H1 (cell line): ENCODE results near the gene RBM43. TPM values are rescaled to one million over a fixed set of nuclear protein-coding genes. Genes with fewer than 3 reads are reported as not detected.

Source experiments
- CTCF ChIA-PET: fragments of 300-600 bp; sonication (Branson Sonifier 250); formaldehyde crosslinking; loops from one replicate; lab custom pipeline; 2021; ENCODE audit not compliant: partially characterized antibody; lab: Charles Lee
- POLR2A ChIA-PET: fragments of 300-600 bp; sonication (Branson Sonifier 250); formaldehyde crosslinking; loops from one replicate; lab custom pipeline; 2021; ENCODE audit warnings: inconsistent platforms; ENCODE audit not compliant: partially characterized antibody; lab: Charles Lee
- DNase-seq, 2 experiments: peaks; one replicate each; pipeline versions ENCODE4 v3.0.0 to v3.0.0-alpha.2; 2010 to 2022; ENCODE audit warnings: low spot score in 2 of 2, low read depth in 1 of 2, mixed read lengths in 1 of 2
- FAIRE-seq: peaks from 2 replicates; lab custom pipeline; 2011; peaks lifted over from hg19 to GRCh38; lab: Jason Lieb, UNC
- H2AFZ ChIP-seq: 2 replicates; pipeline ENCODE4 v1.8.1; 2012; ENCODE audit warnings: low read length, inconsistent platforms
- H2AK5ac ChIP-seq: 2 replicates; pipeline ENCODE4 v1.6.1; 2013; ENCODE audit warnings: low read depth, low read length
- H2BK120ac ChIP-seq: replicated peaks from 2 replicates; pipeline ENCODE3; 2013; ENCODE audit warnings: low read depth, low read length, inconsistent platforms
- H2BK12ac ChIP-seq: 2 replicates; pipeline ENCODE4 v1.6.1; 2013; ENCODE audit warnings: low read depth, low read length
- H2BK15ac ChIP-seq: 2 replicates; pipeline ENCODE4 v1.6.1; 2013; ENCODE audit warnings: low read length
- H2BK20ac ChIP-seq: 2 replicates; pipeline ENCODE4 v1.6.1; 2013; ENCODE audit warnings: low read length
- H2BK5ac ChIP-seq: 2 replicates; pipeline ENCODE4 v1.6.1; 2013; ENCODE audit warnings: low read depth, low read length
- H3K14ac ChIP-seq: 2 replicates; pipeline ENCODE4 v1.6.1; 2013; ENCODE audit warnings: inconsistent platforms; ENCODE audit not compliant: insufficient read length
- H3K18ac ChIP-seq: 2 replicates; pipeline ENCODE4 v1.6.1; 2013; ENCODE audit warnings: low read length; ENCODE audit errors: extremely low read depth
- H3K23ac ChIP-seq: 2 replicates; pipeline ENCODE4 v1.6.1; 2013; ENCODE audit warnings: inconsistent platforms; ENCODE audit not compliant: insufficient read length
- H3K23me2 ChIP-seq: 2 replicates; pipeline ENCODE4 v1.6.1; 2013; ENCODE audit warnings: low read depth, low read length
- H3K27ac ChIP-seq: 2 replicates; pipeline ENCODE4 v1.6.1; 2011; ENCODE audit warnings: low read depth, low read length, inconsistent platforms
- H3K27me3 ChIP-seq, 4 experiments: replicated peaks in 1 of 4; 1 replicate in 1 of 4; 2 replicates in 3 of 4; pipeline versions ENCODE4 v1.6.1 to v1.8.1; 2011 to 2013; ENCODE audit warnings: low read length in 3 of 4, mild to moderate bottlenecking in 3 of 4, inconsistent platforms in 2 of 4, mixed read lengths in 2 of 4, moderate library complexity in 1 of 4; ENCODE audit not compliant: control insufficient read depth in 3 of 4, insufficient read depth in 3 of 4; ENCODE audit errors: extremely low read depth in 1 of 4
- H3K36me3 ChIP-seq, 4 experiments: 2 replicates each; pipeline versions ENCODE4 v1.6.1 to v1.8.1; 2011 to 2013; ENCODE audit warnings: mild to moderate bottlenecking in 4 of 4, low read length in 3 of 4, moderate library complexity in 2 of 4, control low read depth in 1 of 4, inconsistent platforms in 1 of 4; ENCODE audit not compliant: insufficient read depth in 4 of 4, control insufficient read depth in 2 of 4
- H3K4ac ChIP-seq: replicated peaks from 2 replicates; pipeline ENCODE3; 2013; ENCODE audit warnings: low read length, low read depth, mixed read lengths, inconsistent platforms; ENCODE audit not compliant: insufficient read length
- H3K4me1 ChIP-seq, 4 experiments: replicated peaks in 1 of 4; 1 replicate in 1 of 4; 2 replicates in 3 of 4; pipeline versions ENCODE4 v1.6.1 to v1.8.1; 2011 to 2013; ENCODE audit warnings: low read length in 3 of 4, inconsistent platforms in 2 of 4, mixed read lengths in 1 of 4; ENCODE audit not compliant: insufficient read depth in 4 of 4, control insufficient read depth in 3 of 4
- H3K4me2 ChIP-seq, 2 experiments: 2 replicates each; pipeline versions ENCODE4 v1.6.1 to v1.8.1; 2011 to 2013; ENCODE audit warnings: low read depth in 2 of 2, low read length in 2 of 2, control low read depth in 1 of 2, inconsistent platforms in 1 of 2, mild to moderate bottlenecking in 1 of 2; ENCODE audit not compliant: insufficient read depth in 1 of 2
- H3K4me3 ChIP-seq, 4 experiments: fragments of 200-600, 300-600 bp in 1 of 4; sonication (generic), shearing (Covaris generic), sonication (Bioruptor Twin) in 1 of 4; 2 replicates each; pipeline versions ENCODE4 v1.5.1 to v1.8.1; 2011 to 2016; ENCODE audit warnings: low read length in 4 of 4, low read depth in 3 of 4, control low read depth in 2 of 4, inconsistent platforms in 2 of 4, mild to moderate bottlenecking in 2 of 4, mixed read lengths in 1 of 4, moderate library complexity in 1 of 4; ENCODE audit not compliant: insufficient read depth in 2 of 4; ENCODE audit errors: extremely low read depth in 1 of 4
- H3K56ac ChIP-seq: replicated peaks from 2 replicates; pipeline ENCODE3; 2013; ENCODE audit warnings: low read depth, mild to moderate bottlenecking, mixed read lengths, low read length, inconsistent platforms; ENCODE audit not compliant: insufficient read length
- H3K79me1 ChIP-seq: 2 replicates; pipeline ENCODE4 v1.6.1; 2013; ENCODE audit warnings: low read depth, low read length, control low read depth
- H3K79me2 ChIP-seq, 2 experiments: 2 replicates each; pipeline versions ENCODE4 v1.6.1 to v1.8.1; 2012 to 2013; ENCODE audit warnings: low read length in 2 of 2, mild to moderate bottlenecking in 2 of 2, inconsistent platforms in 1 of 2; ENCODE audit not compliant: insufficient read depth in 2 of 2, control insufficient read depth in 1 of 2
- H3K9ac ChIP-seq, 4 experiments: replicated peaks in 1 of 4; 1 replicate in 1 of 4; 2 replicates in 3 of 4; pipeline versions ENCODE4 v1.6.1 to v1.8.1; 2011 to 2013; ENCODE audit warnings: low read depth in 3 of 4, low read length in 3 of 4, control low read depth in 2 of 4, mild to moderate bottlenecking in 2 of 4, moderate library complexity in 2 of 4, inconsistent platforms in 1 of 4; ENCODE audit errors: extremely low read depth in 1 of 4
- H3K9me3 ChIP-seq, 2 experiments: 2 replicates each; pipeline versions ENCODE4 v1.6.1 to v1.8.1; 2012 to 2013; ENCODE audit warnings: mild to moderate bottlenecking in 2 of 2, moderate library complexity in 2 of 2, control low read depth in 1 of 2, inconsistent platforms in 1 of 2, low read depth in 1 of 2, low read length in 1 of 2, mixed read lengths in 1 of 2; ENCODE audit not compliant: insufficient read depth in 2 of 2
- H4K20me1 ChIP-seq, 2 experiments: replicated peaks in 1 of 2; 2 replicates each; pipeline versions ENCODE3 to v1.8.1; 2011 to 2013; ENCODE audit warnings: inconsistent platforms in 2 of 2, low read length in 2 of 2, mild to moderate bottlenecking in 1 of 2; ENCODE audit not compliant: insufficient read depth in 2 of 2, control insufficient read depth in 1 of 2
- H4K5ac ChIP-seq: 2 replicates; pipeline ENCODE4 v1.6.1; 2013; ENCODE audit warnings: low read length, low read depth, mixed read lengths, inconsistent platforms; ENCODE audit not compliant: insufficient read length
- H4K8ac ChIP-seq: 2 replicates; pipeline ENCODE4 v1.8.0; 2013; ENCODE audit warnings: mild to moderate bottlenecking, moderate library complexity, low read length, inconsistent platforms; ENCODE audit not compliant: insufficient read depth; ENCODE audit errors: extremely low read depth
- H4K91ac ChIP-seq: replicated peaks from 2 replicates; pipeline ENCODE3; 2013; ENCODE audit warnings: low read length, mixed read lengths, inconsistent platforms; ENCODE audit not compliant: insufficient read length
- CHD1 ChIP-seq: IDR thresholded peaks from 2 replicates; pipeline ENCODE4 v1.6.1; 2012; ENCODE audit warnings: low read depth, low read length, improper control_type of control experiment
- CHD2 ChIP-seq: IDR thresholded peaks from 2 replicates; pipeline ENCODE4 v1.6.1; 2012; ENCODE audit warnings: low read length, improper control_type of control experiment
- CREB1 ChIP-seq: IDR thresholded peaks from 2 replicates; pipeline ENCODE4 v1.6.1; 2012; ENCODE audit warnings: inconsistent platforms
- CTBP2 ChIP-seq: IDR thresholded peaks from 2 replicates; pipeline ENCODE4 v1.7.0; 2011; ENCODE audit warnings: borderline replicate concordance, mild to moderate bottlenecking, moderate library complexity, mixed read lengths, low read length; ENCODE audit not compliant: insufficient read depth, insufficient read length
- EP300 ChIP-seq, 2 experiments: IDR thresholded peaks; 1 replicate in 1 of 2; 2 replicates in 1 of 2; pipeline ENCODE4 v1.6.1; 2011 to 2012; ENCODE audit warnings: low read depth in 2 of 2, low read length in 2 of 2, mild to moderate bottlenecking in 2 of 2, borderline replicate concordance in 1 of 2, inconsistent platforms in 1 of 2, moderate library complexity in 1 of 2
- KDM5A ChIP-seq: fragments of 200-600 bp; IDR thresholded peaks from 2 replicates; pipeline ENCODE4 v1.7.1; 2012; ENCODE audit warnings: mild to moderate bottlenecking, low read length, inconsistent platforms, mixed read lengths
- SIN3A ChIP-seq, 2 experiments: IDR thresholded peaks in 1 of 2; conservative IDR thresholded peaks in 1 of 2; 2 replicates each; pipeline ENCODE4 v1.6.1; 2011 to 2012; ENCODE audit warnings: low read length in 2 of 2, improper control_type of control experiment in 1 of 2, low read depth in 1 of 2, mild to moderate bottlenecking in 1 of 2
- SP4 ChIP-seq: IDR thresholded peaks from 2 replicates; pipeline ENCODE4 v1.6.1; 2012; ENCODE audit warnings: low read length, inconsistent platforms
- TEAD4 ChIP-seq: IDR thresholded peaks from 2 replicates; pipeline ENCODE4 v1.6.1; 2012; ENCODE audit warnings: low read depth, low read length, inconsistent platforms, mixed read lengths
- ZNF274 ChIP-seq: IDR thresholded peaks from 2 replicates; pipeline ENCODE4 v1.7.0; 2012; ENCODE audit warnings: low read length, borderline replicate concordance; ENCODE audit errors: extremely low read depth
- WGBS, 2 experiments: shearing (Covaris generic) in 1 of 2; methylation state at CpG; one replicate each; pipeline versions ENCODE4 v1.1.6 to v1.1.7; 2013 to 2015; ENCODE audit warnings: low lambda C conversion rate in 2 of 2, mixed read lengths in 2 of 2, inconsistent platforms in 1 of 2, low coverage in 1 of 2, missing lambda C conversion rate in 1 of 2; ENCODE audit not compliant: insufficient replicate concordance in 2 of 2, insufficient coverage in 1 of 2, insufficient read length in 1 of 2; ENCODE audit errors: extremely low coverage in 1 of 2, missing lambda C conversion rate in 1 of 2; 5-methylcytosine and 5-hydroxymethylcytosine counted together
- polyA plus RNA-seq, 7 experiments: library from polyadenylated mRNA; depleted of rRNA in 3 of 7; stranded (reverse) in 5 of 7; unstranded in 2 of 7; fragments of >200 nt in 5 of 7; fragments of 200-250 nt in 2 of 7; gene quantifications; 1 replicate in 5 of 7; 2 replicates in 1 of 7; 4 replicates in 1 of 7; pipeline versions ENCODE4 v1.2.1 to v1.2.3, GENCODE V29; 2011 to 2013; ENCODE audit warnings: missing spikeins in 2 of 7, mixed read lengths in 2 of 7
- total RNA-seq: library from RNA; stranded (reverse); fragmentation: NEBNext Ultra II Directional; extraction: Animal tissue kit (Norgen Biotek cat#: 25700); gene quantifications from 2 replicates; pipeline ENCODE4 v1.2.1, GENCODE V29; 2021

The RBM43 gene
- total and polyA plus RNA-seq, 2 of the 8 experiments (the other 6 are each of a cell fraction or from before 2014, with no cell fraction given) = 1.7 to 2.0 TPM

DNA sequence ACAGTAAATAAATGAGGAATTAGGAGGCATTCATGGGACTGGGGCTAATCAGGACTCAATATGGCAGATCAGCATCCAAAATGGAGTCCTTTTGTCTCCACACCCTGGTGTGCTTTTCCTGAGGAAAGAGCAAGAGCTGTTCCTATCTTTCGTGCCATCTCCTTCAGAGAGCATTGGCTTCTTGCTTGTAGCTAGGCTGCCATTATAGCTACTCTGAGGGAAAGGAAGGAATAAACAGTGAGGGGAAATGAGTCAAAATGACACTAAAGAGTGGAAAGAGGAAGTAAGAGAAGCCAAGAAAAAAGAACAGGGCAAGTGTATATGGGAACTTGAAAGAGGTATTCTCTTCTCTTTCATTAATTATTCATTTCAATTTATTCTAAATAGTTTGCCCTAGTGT, 36.2 kb upstream of the RBM43 start:
- Histone ChIP-seq H4K20me1 (no peaks in the 10 kb centered on the region), H4K91ac (no peak overlapping the region), H2AK5ac (no peak overlapping the region), H3K9me3 (no peaks in the 10 kb centered on the region; a peak in 1 of 4 replicates), H4K5ac (no peak overlapping the region), H2BK120ac (no peak overlapping the region), H3K18ac (no peak overlapping the region), H3K79me2 (no peaks in the 10 kb centered on the region), H3K4me1 (no peaks in the 10 kb centered on the region), H3K27ac (no peak overlapping the region), H3K23ac (no peak overlapping the region)
- FAIRE-seq = no peak
- DNase-seq = no peak
- TF ChIP-seq KDM5A = no peak
- TF ChIP-seq SP4 = no peak
- TF ChIP-seq CREB1 = no peak
- TF ChIP-seq ZNF274 = no peak
- TF ChIP-seq EP300 (IDR thresholded peaks at IDR 0.05; ENCODE audit: borderline replicate concordance in 1 of 2, low read depth in 2 of 2, low read length in 2 of 2) = no peak
- no peak for TF ChIP-seq CTBP2
- TF ChIP-seq CHD1 = no peak
- TF ChIP-seq SIN3A (conservative IDR thresholded peaks at IDR 0.05 in 1 of 2, IDR thresholded peaks at IDR 0.05 in 1 of 2; ENCODE audit: low read depth in 1 of 2, low read length in 2 of 2) = no peak
- TF ChIP-seq TEAD4 = no peak
- no peak for TF ChIP-seq CHD2
- TF ChIP-seq, all 59 proteins: peak for 0
- no peak overlapping the region for H3K4me2 ChIP-seq
- H2BK15ac ChIP-seq = no peak overlapping the region
- H3K23me2 ChIP-seq = no peaks in the 10 kb centered on the region
- H3K56ac ChIP-seq = no peak overlapping the region
- ChIA-PET CTCF (no interaction called here), POLR2A (interaction anchor here (1.1 to 2.0 kb wide), 3 partner anchors 10 to 111 kb away, joined by 3 to 5 read pairs (median 4); partner anchors contain the start of gene RIF1)
- H3K36me3 ChIP-seq = no peaks in the 10 kb centered on the region
- H3K9ac ChIP-seq = no peak overlapping the region
- H3K4ac ChIP-seq = no peak overlapping the region
- no peak overlapping the region for H2AFZ ChIP-seq
- no peak overlapping the region for H4K8ac ChIP-seq
- no peak overlapping the region for H2BK12ac ChIP-seq
- no peaks in the 10 kb centered on the region for H3K79me1 ChIP-seq
- H3K14ac ChIP-seq = no peak overlapping the region
- H2BK20ac ChIP-seq = no peak overlapping the region
- no peak overlapping the region for H3K4me3 ChIP-seq
- WGBS, 2 experiments = 36% methylated on average over 1 of the region's 1 CpG; no CpG with 5 or more reads in 1 of the 2 experiments
- no peak overlapping the region for H2BK5ac ChIP-seq
- no peaks in the 10 kb centered on the region; a peak in 1 of 7 replicates for H3K27me3 ChIP-seq
